Measurements from ENCODE around the gene FZD4. TPM values are rescaled to one million over a fixed set of nuclear protein-coding genes. Genes with fewer than 3 reads are reported as not detected.
"Not testable (repeated sequence)": the region's sequence is repeated elsewhere in the genome, so short reads cannot be mapped to it uniquely, and the experiment has no call there.

Gene FZD4
- 10 to 100 TPM; 23.5 to 25.1 TPM for total RNA-seq
- polyA plus RNA-seq (ENCODE audit: insufficient read length in 6 of 6), result 10 to 100 TPM; 20.7 to 27.1 (median 26.2) TPM
- long read RNA-seq, donor 1, full-length matches to known transcripts, result 5 of 5 reads
- long read RNA-seq, donor 1, partial matches to known transcripts, result 0 of 5 reads
- long read RNA-seq, donor 1, other reads (novel, unspliced or antisense), result 0 of 5 reads
- long read RNA-seq, donor 2, full-length matches to known transcripts, result 6 of 6 reads
- long read RNA-seq, donor 2, partial matches to known transcripts, result 0 of 6 reads
- long read RNA-seq, donor 2, other reads (novel, unspliced or antisense), result 0 of 6 reads
- long read RNA-seq, donor 3, full-length matches to known transcripts, result 1 of 1 reads
- long read RNA-seq, donor 3, partial matches to known transcripts, result 0 of 1 reads
- long read RNA-seq, donor 3, other reads (novel, unspliced or antisense), result 0 of 1 reads
- long read RNA-seq, donor 4, full-length matches to known transcripts, result 3 of 4 reads
- long read RNA-seq, donor 4, partial matches to known transcripts, result 0 of 4 reads
- long read RNA-seq, donor 4, other reads (novel, unspliced or antisense), result 1 of 4 reads
- long read RNA-seq, donor 5, full-length matches to known transcripts, result 7 of 7 reads
- long read RNA-seq, donor 5, partial matches to known transcripts, result 0 of 7 reads
- long read RNA-seq, donor 5, other reads (novel, unspliced or antisense), result 0 of 7 reads
- long read RNA-seq, donor 6, full-length matches to known transcripts, result 7 of 7 reads
- long read RNA-seq, donor 6, partial matches to known transcripts, result 0 of 7 reads
- long read RNA-seq, donor 6, other reads (novel, unspliced or antisense), result 0 of 7 reads
- long read RNA-seq, donor 7, full-length matches to known transcripts, result 2 of 2 reads
- long read RNA-seq, donor 7, partial matches to known transcripts, result 0 of 2 reads
- long read RNA-seq, donor 7, other reads (novel, unspliced or antisense), result 0 of 2 reads
- long read RNA-seq, donor 8, full-length matches to known transcripts, result 3 of 3 reads
- long read RNA-seq, donor 8, partial matches to known transcripts, result 0 of 3 reads
- long read RNA-seq, donor 8, other reads (novel, unspliced or antisense), result 0 of 3 reads
- long read RNA-seq, donor 9, result 0 reads
- long read RNA-seq, donor 10, full-length matches to known transcripts, result 2 of 8 reads
- long read RNA-seq, donor 10, partial matches to known transcripts, result 0 of 8 reads
- long read RNA-seq, donor 10, other reads (novel, unspliced or antisense), result 6 of 8 reads
- long read RNA-seq, donor 11, result 0 reads
- long read RNA-seq, donor 12, full-length matches to known transcripts, result 7 of 7 reads
- long read RNA-seq, donor 12, partial matches to known transcripts, result 0 of 7 reads
- long read RNA-seq, donor 12, other reads (novel, unspliced or antisense), result 0 of 7 reads

DNA sequence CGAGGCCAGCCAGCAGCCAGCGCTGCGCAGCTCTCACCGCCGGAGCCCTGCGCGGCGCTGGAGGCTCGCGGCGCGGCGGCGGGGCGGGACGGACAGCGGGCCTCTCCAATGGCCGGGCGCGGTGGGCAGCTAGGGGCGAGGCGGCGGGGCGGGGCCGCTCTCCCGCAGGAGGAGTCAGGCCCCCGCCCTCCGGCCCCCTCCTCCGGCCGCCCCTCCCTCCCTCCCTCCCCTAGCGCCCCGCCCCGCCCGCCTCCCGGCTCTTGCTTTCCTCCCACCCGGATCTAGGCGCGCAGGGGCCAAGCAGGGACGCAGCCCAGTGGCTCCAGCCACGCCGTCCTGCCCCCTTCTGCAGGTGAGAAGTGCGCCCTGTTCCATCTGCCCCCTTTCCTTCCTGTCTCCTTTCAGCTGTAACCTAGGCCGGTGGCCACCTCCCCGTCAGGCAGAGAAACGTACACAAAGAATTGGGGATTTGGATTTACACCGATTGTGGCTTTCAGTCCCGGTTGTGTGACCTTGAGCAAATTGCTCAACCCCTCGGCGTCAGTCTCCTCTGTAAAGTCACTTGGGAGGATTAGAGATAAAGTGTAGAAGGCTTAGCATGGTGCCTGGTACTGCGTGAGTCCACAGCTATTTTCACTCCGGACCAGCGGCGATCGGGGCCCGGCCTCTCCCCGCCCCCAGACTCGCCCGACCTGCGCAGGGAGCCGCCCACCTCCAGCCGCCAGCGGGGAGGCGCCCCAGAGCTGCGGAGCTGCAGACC is at the start of gene FZD4:
Gene FZD4, minus strand, starts transcription at position 35 of the 760 bp plus-strand sequence. CDS start 310 bp downstream, outside the sequence.
- intact Hi-C loops (cut with DNase I), result no loop called here
- Histone ChIP-seq H3K9me3 (no peaks in the 10 kb centered on the region), H3K4me3 (peak within 1 kb of the TSS; percentile 58 to 84), H3K36me3 (peaks cover 0 to 5% of the 10 kb centered on the region in 2 donors), H3K4me1 (peaks cover 2 to 7% of the 10 kb centered on the region in 2 donors), H3K27me3 (peaks cover 0 to 31% of the 10 kb centered on the region in 2 donors), H3K27ac (peak within 1 kb of the TSS; percentile 83 to 86)
- peak; percentile 93 for ATAC-seq
- DNase-seq, result peak; percentile 87 to 94 (median 92)
- TF ChIP-seq, protein P1, sequence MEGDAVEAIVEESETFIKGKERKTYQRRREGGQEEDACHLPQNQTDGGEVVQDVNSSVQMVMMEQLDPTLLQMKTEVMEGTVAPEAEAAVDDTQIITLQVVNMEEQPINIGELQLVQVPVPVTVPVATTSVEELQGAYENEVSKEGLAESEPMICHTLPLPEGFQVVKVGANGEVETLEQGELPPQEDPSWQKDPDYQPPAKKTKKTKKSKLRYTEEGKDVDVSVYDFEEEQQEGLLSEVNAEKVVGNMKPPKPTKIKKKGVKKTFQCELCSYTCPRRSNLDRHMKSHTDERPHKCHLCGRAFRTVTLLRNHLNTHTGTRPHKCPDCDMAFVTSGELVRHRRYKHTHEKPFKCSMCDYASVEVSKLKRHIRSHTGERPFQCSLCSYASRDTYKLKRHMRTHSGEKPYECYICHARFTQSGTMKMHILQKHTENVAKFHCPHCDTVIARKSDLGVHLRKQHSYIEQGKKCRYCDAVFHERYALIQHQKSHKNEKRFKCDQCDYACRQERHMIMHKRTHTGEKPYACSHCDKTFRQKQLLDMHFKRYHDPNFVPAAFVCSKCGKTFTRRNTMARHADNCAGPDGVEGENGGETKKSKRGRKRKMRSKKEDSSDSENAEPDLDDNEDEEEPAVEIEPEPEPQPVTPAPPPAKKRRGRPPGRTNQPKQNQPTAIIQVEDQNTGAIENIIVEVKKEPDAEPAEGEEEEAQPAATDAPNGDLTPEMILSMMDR (IDR thresholded peaks at IDR 0.05), result peak in 1 of 2 donors; percentile 22

DNA sequence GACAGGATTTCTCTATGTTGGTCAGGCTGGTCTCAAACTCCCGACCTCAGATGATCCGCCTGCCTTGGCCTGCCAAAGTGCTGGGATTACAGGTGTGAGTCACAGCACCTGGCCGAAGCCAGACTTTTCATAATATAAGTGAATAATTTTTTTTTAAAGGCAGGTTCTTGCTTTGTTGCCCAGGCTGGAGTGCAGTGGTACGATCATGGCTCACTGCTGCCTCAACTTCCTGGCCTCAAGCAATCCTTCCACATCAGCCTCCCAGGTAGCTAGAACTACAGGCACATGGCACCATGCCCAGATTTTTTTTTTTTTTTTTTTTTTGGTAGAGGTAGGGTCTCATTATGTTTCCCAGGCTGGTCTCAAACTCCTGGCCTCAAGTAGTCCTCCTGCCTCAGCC is 49.1 kb upstream of the FZD4 start:
- H3K27ac ChIP-seq; H3K36me3 ChIP-seq; H3K4me1 ChIP-seq; H3K27me3 ChIP-seq; ATAC-seq; H3K9me3 ChIP-seq; H3K4me3 ChIP-seq; intact Hi-C loops (cut with DNase I); DNase-seq: not testable (repeated sequence)

DNA sequence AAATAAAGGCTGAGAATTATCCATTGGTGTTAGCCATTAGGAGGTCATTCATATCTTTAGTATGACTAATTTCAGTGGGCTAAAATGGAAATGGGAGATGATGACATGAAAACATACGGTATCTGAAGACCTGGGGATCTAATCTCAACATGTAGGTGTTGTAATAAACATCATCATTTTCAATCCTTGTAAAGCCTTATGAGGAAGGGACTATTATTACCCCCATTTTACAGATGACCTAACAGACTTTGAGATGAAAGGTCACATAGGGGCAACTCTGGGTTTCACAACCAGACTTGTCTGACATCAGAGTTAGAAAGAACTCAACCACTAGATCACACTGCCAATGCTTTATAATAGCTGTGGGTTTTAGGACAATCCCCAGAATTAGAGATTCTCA is 47.7 kb upstream of the FZD4 start:
- Histone ChIP-seq H3K9me3 (no peaks in the 10 kb centered on the region), H3K36me3 (no peaks in the 10 kb centered on the region)

DNA sequence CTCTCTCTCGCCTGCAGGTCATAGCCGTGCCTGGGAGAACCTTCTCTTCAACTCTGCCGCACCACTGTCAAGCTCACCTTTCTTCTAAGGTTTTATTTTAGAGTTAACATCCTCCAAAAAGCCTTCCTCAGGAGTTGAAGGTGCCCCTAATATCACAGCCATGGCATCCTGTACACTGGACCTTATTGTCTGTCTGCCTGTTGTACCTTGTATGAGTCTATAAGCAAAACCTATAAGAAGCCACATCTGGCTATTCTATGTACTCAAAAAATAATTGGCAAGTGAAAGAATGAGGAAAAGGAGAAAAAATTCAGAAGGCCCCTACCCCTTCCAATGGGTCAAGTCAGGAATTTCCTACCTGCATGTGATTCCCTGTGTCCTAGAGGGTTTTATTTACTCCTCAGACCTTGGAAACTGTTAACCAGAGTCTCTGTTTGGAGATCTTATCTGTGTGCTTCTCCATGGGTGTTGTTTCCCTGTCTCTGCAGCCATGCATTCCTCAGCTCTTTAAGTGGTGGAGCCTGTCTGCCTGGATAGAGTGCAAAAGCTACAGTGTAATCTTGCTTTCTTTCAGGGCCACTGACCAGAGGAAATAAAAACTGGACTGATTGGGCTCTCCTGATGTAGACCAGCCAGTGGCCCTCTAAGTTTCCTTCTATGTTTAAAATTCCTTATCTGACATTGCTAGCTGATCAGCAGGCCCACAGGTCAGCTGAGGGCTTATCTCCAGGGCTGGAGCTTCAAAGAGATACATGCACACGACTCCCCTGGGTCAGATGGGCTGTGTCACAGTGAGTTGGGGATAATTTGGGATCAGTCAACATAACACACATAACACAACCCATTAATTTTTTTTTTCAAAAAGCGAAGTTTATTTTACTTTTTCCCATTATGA is 44.9 kb upstream of the FZD4 start:
- no peaks in the 10 kb centered on the region for H3K27me3 ChIP-seq
- H3K36me3 ChIP-seq, result no peaks in the 10 kb centered on the region
- TF ChIP-seq, protein P1 (IDR thresholded peaks at IDR 0.05), result no peak
- ATAC-seq (peak; percentile 95), DNase-seq (peak in 2 of 4 donors; percentile 31 to 42)
- no peak overlapping the region for H3K27ac ChIP-seq
- H3K4me1 ChIP-seq, result no peaks in the 10 kb centered on the region
- H3K9me3 ChIP-seq, result no peaks in the 10 kb centered on the region
- intact Hi-C loops (cut with DNase I), result no loop called here
- no peak overlapping the region for H3K4me3 ChIP-seq

More for the DNA sequence above, 47.7 kb upstream of the FZD4 start:
- Histone ChIP-seq H3K27ac (no peak overlapping the region), H3K4me1 (no peaks in the 10 kb centered on the region), H3K4me3 (no peak overlapping the region), H3K27me3 (no peaks in the 10 kb centered on the region)
- DNase-seq, result no peak
- intact Hi-C loops (cut with DNase I), result no loop called here
- TF ChIP-seq, protein P1 (IDR thresholded peaks at IDR 0.05), result no peak
- no peak for ATAC-seq
